GM18511 (cell line): ENCODE measurements around the gene RARS1.
"Not testable (repeated sequence)": the region's sequence is repeated elsewhere in the genome, so short reads cannot be mapped to it uniquely, and the experiment has no call there.

Experiments
- ATAC-seq: cut with Tn5 transposase; IDR thresholded peaks from one replicate; pipeline ENCODE4 v1.9.1; 2021; ENCODE audit warnings: mild to moderate bottlenecking, moderate library complexity; ENCODE audit not compliant: unreplicated experiment

Gene RARS1

DNA sequence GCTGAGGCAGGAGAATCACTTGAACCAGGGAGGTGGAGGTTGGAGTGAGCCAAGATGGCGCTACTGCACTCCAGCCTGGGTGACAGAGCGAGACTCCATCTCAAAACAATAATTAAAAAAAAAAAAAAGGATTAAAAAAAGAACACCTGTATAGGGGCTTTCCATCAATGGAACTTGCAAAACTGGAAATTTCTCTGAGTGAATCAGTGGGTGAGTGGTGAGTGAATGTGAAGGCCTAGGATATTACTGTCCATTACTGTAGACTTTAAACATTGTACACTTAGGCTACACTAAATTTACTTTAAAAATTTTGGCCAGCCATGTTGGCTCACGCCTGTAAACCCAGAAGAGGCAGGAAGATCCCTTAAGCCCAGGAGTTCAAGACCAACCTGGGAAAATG lies 5.7 kb upstream of the RARS1 start:
- no peak for ATAC-seq

GRCh38 chr5:168481330-168481788 lies 4.9 kb upstream of the RARS1 start:
- peak; percentile 88 for ATAC-seq

- ATAC-seq: no peak
These were observed 3.9 kb upstream of the RARS1 start for GRCh38 chr5:168482361-168482760.

- ATAC-seq: no peak
These were observed 2.8 kb downstream of the RARS1 start for GRCh38 chr5:168489059-168489458.

GRCh38 chr5:168494057-168494555 lies 7.8 kb downstream of the RARS1 start:
- ATAC-seq: no peak

GRCh38 chr5:168502563-168503237 lies 16.4 kb downstream of the RARS1 start:
- ATAC-seq: no peak

GRCh38 chr5:168513861-168514428 lies 27.7 kb downstream of the RARS1 start:
- ATAC-seq: no peak

DNA sequence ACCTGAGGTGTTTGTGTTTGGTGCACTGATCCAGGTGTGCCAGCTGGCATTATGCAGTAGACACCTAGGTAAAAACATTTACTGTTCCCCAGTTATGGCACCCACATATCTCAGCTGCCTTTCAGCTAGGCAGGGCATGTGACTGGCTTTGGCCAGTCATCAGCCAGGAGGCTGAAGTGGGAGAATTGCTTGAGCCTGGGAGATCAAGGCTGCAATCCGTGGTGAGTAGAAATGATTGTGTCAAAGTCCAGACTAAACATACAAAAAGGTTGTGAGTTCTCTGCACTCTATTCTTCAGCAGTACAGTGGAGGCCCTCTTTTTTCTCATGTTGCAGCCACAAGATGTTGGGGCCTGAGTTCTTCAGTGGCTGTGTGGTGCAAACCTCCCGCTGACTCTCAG lies 39.6 kb downstream of the RARS1 start:
- ATAC-seq: no peak

- no peak for ATAC-seq
These were observed 41.6 kb downstream of the RARS1 start for GRCh38 chr5:168527756-168528295.

GRCh38 chr5:168528521-168529373 lies 42.5 kb downstream of the RARS1 start, which contains the start of gene FBLL1:
FBLL1 (plus strand) TSS chr5:168529305; CDS start chr5:168529505, 200 bp downstream.
- peak; percentile 54 for ATAC-seq

GRCh38 chr5:168529374-168530234 lies 43.3 kb downstream of the RARS1 start:
- ATAC-seq: no peak

- no peak for ATAC-seq
These were observed 44.4 kb downstream of the RARS1 start for GRCh38 chr5:168530621-168531150.

GRCh38 chr5:168531191-168531590 lies 44.9 kb downstream of the RARS1 start:
- no peak for ATAC-seq

- ATAC-seq: no peak
These were observed 46.0 kb downstream of the RARS1 start for GRCh38 chr5:168531987-168532864.

DNA sequence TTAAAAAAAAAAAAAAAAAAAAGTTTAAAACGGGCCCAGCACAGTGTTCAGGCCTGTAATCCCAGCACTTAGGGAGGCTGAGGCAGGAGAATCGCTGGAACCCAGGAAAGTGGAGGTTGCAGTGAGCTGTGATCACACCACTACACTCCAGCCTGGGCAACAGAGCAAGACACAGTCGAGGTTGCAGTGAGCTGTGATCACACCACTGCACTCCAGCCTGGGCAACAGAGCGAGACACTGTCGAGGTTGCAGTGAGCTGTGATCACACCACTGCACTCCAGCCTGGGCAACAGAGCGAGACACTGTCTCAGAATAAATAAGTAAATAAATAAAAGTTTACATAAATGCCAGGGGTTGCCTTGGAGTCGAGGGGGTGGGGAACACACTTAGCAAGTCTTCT lies 48.1 kb downstream of the RARS1 start:
- ATAC-seq: not testable (repeated sequence)

GRCh38 chr5:168537176-168537575 lies 50.9 kb downstream of the RARS1 start:
- ATAC-seq: no peak

- ATAC-seq: no peak
These were observed 63.3 kb downstream of the RARS1 start for GRCh38 chr5:168549554-168549953.

DNA sequence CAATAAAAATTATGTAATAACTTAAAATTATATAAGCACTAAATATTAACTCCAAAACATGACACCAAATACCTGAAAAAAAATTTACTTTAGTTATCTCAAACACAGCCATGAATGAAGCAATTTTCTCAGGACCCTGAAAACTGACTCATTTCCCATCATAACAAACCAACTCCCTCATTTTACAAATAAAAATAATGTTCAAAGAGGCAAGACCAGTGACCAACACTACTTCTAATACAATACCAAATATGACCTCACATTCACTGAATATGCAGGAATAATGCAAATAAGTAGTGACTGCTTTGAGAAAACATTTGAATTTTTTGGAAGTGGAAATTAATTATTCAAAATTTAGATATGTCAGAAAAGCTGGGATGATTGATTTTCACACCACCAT lies 64.4 kb downstream of the RARS1 start:
- no peak for ATAC-seq

- ATAC-seq: no peak
These were observed 65.9 kb downstream of the RARS1 start for GRCh38 chr5:168552146-168552545.
